ENCODE data around the gene BRD9.

Gene BRD9

DNA sequence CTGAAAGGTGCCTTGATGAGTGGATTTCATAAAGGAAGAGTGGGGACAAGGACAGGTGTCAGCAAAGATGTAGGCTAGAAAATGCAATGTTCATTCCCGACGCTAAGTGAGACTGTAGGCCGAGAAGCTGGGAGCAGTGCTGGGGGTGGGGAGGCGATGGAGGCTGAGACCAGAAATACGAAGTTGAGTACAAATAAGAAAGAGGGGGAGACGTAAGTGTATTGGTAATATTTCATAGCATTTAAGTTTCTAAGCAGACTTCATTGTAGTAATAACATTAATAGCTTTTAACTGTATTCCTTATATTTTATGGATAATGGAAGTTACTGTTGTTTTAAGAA, 11.1 kb upstream of the BRD9 start:
- no peak for DNase-seq (ENCODE audit: low read depth in 2 of 2)

DNA sequence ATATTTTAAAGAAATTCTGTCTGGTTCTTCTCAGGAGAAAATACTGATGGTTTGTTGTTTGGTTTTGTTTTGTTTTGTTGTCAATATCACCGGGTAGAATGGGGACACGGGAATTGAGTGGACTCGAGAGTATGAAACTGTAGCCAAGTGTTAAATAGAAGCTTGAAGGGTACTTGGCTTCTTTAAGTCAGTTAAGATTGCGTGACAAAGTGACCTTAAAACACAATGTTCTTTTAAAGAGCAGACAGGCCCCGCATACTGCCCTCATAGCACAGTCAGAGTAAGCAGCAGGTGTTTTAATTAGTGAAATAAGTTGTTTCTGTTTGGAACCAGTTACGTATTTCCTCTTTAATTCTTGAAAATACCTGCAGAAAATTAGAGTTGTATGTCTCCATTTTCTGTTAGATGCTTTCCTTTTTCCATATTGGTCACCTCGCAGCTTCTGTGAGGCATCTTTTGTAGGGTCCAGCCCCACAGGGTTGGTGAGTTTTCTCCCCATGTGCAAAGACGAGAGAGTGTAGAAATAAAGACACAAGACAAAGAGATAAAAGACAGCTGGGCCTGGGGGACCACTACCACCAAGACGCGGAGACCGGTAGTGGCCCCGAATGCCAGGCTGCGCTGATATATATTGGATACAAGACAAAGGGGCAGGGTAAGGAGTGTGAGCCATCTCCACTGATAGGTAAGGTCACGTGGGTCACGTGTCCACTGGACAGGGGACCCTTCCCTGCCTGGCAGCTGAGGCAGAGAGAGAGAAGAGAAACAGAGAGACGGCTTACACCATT, 9.7 kb upstream of the BRD9 start:
- DNase-seq (ENCODE audit: low read depth in 2 of 2): no peak

- no peak for DNase-seq (ENCODE audit: low read depth in 2 of 2)
Observed at GRCh38 chr5:900781-901180, 8.2 kb upstream of the BRD9 start.

GRCh38 chr5:893711-894110, 1.1 kb upstream of the BRD9 start:
- DNase-seq (ENCODE audit: low read depth in 2 of 2): no peak

- DNase-seq (ENCODE audit: low read depth in 2 of 2): no peak
Observed at GRCh38 chr5:893137-893506, 521 bp upstream of the BRD9 start.

- DNase-seq (ENCODE audit: low read depth in 2 of 2): no peak
Observed at GRCh38 chr5:891837-892393, 686 bp downstream of the BRD9 start.

GRCh38 chr5:891117-891836, 1.3 kb downstream of the BRD9 start:
- no peak for DNase-seq (ENCODE audit: low read depth in 2 of 2)

DNA sequence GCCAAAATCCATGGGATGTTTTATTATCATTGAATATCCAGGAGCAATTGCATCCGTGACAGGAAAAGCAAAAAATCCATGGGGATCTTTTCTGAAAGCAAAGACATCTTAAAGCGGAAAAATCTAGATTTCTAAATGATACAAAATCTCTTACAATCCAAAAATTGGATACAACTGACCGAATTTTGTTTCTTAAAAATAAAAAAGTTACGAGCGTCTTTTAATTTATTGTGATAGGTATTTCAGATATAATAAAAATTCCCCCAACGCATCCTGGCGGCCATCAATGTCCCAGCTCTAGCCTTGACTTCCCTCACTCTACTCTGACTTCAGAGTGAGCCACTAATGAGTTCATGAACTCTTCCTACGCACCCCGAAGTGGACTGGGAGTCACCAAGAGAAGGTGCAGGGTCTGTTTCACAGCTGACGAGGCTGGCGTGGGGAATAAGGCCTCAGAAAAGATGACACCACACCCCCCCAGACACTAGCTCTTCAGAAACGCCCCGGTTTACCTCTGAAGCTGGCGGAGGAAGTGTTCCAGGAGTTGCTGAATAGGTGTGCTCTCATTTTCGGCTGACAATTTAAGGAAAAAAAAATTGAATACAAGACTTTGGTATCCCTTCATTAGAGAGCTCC, 3.4 kb downstream of the BRD9 start:
- DNase-seq (ENCODE audit: low read depth in 2 of 2): no peak

GRCh38 chr5:888638-889035, 4.0 kb downstream of the BRD9 start:
- no peak for DNase-seq (ENCODE audit: low read depth in 2 of 2)

DNA sequence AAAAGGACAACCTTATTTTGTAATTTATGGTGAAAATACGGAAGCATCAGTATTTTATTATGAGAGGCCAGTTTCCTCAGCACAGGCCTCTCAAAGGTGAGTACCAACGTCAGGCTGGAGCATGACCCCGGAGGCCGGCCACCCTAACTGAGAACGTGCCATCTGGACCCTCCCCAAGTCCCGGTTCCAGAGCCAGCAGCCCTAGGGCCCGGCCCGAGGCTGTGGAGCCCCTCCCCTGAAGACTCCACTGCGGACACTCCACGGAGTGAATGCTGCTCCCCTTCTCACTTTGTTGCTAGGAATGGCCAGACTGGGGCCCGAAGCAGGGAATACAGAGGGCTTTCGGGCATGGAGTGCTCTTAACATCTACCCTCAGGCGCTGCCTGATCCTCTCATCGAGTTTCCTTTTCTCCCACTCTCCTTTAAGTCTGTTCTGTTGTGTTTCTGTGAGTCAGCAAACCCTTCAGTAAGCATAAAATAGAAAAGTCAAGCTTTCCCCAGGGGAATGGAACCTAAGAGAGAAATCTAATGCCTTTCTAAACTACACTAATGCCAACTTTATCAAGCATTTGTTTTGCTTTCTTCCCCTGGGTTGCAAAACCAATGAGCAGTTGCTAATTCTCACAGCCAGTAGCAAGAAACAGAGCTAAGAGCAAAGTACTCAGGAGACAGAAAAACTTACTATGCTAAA, 4.5 kb downstream of the BRD9 start:
- DNase-seq (ENCODE audit: low read depth in 2 of 2): no peak

GRCh38 chr5:886716-887325, 5.8 kb downstream of the BRD9 start:
- DNase-seq (ENCODE audit: low read depth in 2 of 2): no peak

DNA sequence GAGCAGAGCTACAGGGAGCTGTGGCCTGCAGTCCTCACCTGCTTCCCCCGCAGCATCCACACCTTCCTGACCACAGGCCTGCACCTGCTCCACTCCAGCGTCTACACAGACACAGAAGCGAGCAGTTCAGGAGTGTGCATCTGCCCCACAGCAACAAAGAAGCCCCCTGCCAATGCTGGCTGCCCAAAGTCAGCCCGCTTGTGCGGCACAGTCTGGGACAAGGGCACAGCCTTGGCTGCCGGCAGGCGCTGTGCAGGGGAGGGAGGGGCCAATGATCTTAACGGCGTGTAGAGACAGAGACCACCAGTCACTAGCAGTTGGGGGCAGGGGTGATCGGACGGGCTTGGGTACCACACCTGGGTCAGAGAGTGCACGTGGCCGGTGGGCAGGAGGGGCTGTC, 6.6 kb downstream of the BRD9 start:
- DNase-seq (ENCODE audit: low read depth in 2 of 2): no peak

- no peak for DNase-seq (ENCODE audit: low read depth in 2 of 2)
Observed at GRCh38 chr5:885529-885928, 7.1 kb downstream of the BRD9 start.

DNA sequence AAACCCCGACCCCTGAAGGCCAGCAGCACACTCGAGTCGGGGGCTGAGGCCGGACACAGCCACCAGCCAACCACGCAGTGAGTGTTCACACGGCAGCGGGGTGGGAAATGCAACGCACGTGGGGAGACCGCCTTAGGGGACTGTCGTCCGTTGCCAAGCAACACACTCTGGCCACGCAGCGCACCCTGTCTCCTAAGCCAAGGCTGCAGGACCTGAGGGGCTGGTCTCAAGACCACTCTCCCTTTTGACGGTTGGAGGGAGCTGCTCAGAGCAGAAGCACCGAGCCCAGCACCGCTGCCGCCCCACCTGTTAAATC, 7.5 kb downstream of the BRD9 start:
- DNase-seq (ENCODE audit: low read depth in 2 of 2): no peak

DNA sequence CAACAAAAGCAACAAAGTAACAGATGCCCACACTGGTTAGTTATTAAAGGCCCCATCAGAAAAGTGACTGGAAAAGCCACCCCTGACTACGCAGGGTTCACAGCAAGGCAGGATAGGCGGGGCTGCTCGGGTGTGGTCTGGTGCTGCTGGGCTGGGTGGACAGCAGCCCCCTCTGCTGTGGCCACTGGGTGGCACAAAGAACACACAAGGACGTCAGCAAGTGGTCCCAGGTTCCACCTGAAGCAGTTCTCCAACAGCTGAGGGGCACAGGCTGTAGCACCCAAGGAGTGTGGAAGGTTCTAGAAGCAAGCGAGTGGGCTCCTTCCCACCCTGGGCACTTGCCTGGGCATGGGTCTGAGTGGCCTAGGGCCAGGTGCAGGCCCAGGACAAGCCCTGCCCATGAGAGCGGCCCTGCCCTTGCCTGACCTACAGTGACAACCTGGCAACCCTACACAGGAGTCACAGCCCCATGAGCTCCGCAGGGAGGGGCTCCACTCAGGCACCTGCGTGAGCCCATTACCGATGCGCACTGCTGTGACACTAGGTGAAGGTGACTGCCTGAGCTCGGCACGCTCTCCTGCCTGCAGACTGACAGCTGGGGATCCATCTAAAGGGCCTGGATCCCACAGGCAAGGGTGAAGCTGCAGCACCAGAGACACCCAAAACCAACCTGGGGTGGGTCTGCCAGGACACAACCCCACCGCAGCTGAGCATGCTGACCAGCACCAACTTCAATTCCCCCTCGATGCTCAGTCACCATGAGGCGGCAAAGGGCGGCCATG, 8.1 kb downstream of the BRD9 start:
- no peak for DNase-seq (ENCODE audit: low read depth in 2 of 2)

DNA sequence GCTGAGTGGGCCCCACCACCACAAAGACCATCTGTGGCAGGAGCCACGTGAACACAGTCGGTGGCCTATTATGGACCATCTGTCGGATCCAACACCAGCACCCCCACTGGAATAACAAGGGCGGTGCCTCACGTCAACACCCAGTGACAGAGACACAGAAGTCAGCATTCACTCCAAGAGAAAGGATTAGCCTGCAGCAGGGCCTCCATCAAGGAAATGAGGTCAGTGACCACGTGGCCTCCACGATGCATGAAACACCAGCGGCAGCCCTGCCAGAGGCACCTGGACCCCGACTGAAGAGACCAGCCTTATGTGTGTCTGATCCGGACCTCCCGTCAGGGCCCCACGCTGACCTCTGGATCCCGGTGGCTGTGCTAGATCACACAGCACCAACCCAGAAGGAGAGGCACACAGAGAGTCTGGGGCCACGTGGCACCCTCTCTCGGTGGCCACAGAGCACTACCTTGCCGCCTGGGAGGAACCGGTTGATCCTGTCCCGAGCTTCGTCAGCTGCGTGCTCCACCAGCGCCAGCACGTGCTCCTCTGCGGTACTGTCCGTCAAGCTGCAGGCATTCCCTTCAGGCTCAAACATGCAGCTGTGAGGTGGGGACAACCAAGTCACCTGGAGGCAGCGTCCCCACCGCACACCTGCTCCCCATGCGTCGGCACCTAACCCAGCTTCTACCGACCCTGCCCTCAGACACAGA, 9.0 kb downstream of the BRD9 start:
- DNase-seq (ENCODE audit: low read depth in 2 of 2): no peak

DNA sequence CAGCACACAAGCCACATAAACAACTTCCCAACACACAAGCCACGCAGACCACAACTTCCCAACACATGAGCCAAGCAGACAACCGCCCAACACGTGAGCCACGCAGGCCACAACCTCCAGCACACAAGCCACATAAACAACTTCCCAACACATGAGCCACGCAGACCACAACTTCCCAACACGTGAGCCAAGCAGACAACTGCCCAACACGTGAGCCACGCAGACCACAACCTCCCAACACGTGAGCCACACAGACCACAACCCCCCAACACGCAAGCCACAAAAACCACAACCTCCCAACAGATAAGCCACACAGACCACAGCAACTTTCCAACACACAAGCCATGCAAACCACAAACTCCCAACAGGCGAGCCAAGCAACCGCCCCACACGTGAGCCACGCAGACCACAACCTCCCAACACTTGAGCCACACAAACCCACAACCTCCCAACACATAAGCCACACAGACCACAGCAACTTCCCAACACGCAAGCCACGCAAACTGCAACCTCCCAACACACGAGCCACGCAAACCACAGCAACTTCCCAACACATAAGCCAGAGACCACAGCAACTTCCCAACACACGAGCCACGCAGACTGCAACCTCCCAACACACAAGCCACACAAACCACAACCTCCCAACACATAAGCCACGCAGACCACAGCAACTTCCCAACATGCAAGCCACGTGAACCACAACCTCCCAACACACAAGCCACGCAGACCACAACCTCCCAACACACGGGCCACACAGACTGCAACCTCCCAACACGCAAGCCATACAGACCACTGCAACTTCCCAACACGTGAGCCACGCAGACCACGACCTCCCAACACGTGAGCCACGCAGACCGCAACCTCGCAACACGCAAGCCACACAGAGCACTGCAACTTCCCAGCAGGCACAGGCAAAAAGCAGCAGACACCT, 10.1 kb downstream of the BRD9 start:
- no peak for DNase-seq (ENCODE audit: low read depth in 2 of 2)

GRCh38 chr5:881551-881935, 11.1 kb downstream of the BRD9 start:
- DNase-seq (ENCODE audit: low read depth in 2 of 2): no peak

DNA sequence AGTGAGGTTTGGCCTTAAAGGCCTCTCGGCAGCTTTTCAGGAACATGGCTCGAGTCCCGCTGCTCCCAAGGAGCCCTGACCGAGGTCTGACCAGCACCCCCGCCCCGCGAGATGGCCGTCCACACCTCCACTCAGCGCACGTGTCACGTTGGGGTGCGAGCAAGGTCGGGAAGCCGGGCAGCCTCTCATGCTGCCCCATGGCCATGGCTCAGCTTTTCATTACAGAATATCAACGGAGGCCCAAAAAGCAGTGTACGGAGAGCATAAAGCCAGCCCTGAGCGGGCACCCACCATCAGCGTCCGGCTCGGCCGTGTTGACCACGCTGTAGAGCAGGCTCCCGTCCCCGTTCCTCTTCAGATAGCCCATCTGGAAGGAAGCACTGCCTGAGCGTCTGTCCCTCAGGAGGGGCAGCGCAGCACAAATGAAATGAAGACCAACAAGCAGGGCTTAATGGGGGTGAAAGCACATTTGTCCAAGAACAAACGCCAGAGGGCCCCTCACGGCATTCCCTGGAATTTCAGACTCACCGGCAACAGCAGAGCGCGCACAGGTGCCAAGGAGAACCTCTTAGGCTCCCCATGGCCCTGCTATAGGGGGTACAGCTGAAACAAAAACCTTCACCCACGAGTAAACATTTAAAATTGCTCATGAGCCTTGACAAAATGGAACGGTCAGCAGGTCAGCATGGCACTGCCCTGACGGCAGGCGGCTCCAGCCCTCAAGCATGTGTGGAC, 11.6 kb downstream of the BRD9 start:
- no peak for DNase-seq (ENCODE audit: low read depth in 2 of 2)

All from fibroblast of skin of left biceps (primary cell).